Measurements from ENCODE around the gene FREM1.

FREM1 gene

DNA sequence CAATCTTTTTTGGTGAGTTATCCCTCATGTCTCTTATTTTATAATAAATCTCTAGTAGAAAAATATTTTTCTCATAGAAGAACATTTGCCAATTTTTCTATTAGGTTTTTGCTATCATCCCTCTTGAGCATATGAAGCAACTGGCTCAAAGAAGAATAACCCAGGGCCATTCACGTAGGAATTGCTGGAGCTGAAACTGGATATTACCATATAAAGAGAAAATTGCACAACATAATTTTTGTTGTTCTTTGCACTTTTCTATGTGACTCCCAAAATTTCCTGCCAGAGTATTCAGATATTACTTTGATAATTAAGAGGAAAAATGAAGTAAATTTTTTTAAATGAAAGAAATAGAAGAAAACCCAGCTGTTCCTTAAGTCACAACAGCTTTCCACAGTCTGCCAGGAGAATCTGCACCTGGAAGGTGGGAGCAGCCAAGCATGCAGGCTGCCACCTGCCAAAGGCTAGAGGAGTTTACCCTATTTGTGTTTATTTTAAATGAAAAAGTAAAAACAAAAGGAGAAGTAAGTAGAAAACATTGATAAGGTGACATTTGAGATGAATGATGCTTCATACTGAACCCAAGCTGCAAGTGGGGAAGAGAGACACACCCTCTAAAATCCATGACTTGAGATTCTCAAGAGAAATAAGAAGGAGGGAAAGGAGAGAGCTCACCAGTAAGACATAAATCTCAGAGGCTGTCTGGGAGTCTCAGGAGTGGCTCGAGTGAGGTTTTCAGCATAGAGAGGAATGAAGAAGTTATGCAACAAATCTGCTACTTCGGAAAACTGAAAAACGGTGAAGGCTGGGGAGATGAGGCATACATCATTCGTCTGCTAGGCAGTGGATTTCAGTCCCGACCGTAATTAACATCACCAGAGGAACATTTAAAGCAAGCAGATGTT lies 31.5 kb upstream of the FREM1 start:
- no peak for TF ChIP-seq TAF1 (IDR thresholded peaks at IDR 0.05; ENCODE audit: low read depth)

DNA sequence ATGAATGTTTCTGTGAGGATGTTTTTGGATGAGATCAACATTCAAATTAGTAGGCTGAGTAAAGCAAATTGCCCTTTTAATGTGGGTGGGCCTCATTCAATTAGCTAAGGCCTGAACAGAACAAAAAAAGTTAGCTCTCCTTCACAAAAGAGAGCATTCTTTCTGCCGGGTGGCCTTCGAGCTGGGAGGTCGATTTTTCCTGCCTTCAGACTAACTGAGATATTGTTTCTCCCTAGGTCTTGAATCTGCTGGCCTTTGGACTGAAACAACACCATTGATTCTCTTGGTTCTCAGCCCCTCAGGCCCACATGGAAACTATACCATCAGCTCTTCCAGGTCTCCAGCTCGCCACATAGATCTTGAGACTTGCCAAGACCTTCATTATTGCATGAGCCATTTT lies 29.1 kb upstream of the FREM1 start:
- no peak for TF ChIP-seq TCF12 (IDR thresholded peaks at IDR 0.05; ENCODE audit: low read depth)
- TF ChIP-seq EGR1 (IDR thresholded peaks at IDR 0.05), result no peak
- TF ChIP-seq NFIC (IDR thresholded peaks at IDR 0.05), result no peak
- no peak for TF ChIP-seq CREB1 (IDR thresholded peaks at IDR 0.05; ENCODE audit: low read depth)
- no peak for TF ChIP-seq FOXM1 (IDR thresholded peaks at IDR 0.05; ENCODE audit: borderline replicate concordance, low read depth)
- TF ChIP-seq EP300 (IDR thresholded peaks at IDR 0.05; ENCODE audit: borderline replicate concordance), result no peak
- TF ChIP-seq TEAD4 (IDR thresholded peaks at IDR 0.05), result no peak
- no peak for TF ChIP-seq TAF1 (IDR thresholded peaks at IDR 0.05; ENCODE audit: low read depth)
- no peak for TF ChIP-seq YY1 (IDR thresholded peaks at IDR 0.05; ENCODE audit: low read depth)
- TF ChIP-seq, protein P1, sequence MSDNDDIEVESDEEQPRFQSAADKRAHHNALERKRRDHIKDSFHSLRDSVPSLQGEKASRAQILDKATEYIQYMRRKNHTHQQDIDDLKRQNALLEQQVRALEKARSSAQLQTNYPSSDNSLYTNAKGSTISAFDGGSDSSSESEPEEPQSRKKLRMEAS (IDR thresholded peaks at IDR 0.05), result no peak
- TF ChIP-seq, protein P2, sequence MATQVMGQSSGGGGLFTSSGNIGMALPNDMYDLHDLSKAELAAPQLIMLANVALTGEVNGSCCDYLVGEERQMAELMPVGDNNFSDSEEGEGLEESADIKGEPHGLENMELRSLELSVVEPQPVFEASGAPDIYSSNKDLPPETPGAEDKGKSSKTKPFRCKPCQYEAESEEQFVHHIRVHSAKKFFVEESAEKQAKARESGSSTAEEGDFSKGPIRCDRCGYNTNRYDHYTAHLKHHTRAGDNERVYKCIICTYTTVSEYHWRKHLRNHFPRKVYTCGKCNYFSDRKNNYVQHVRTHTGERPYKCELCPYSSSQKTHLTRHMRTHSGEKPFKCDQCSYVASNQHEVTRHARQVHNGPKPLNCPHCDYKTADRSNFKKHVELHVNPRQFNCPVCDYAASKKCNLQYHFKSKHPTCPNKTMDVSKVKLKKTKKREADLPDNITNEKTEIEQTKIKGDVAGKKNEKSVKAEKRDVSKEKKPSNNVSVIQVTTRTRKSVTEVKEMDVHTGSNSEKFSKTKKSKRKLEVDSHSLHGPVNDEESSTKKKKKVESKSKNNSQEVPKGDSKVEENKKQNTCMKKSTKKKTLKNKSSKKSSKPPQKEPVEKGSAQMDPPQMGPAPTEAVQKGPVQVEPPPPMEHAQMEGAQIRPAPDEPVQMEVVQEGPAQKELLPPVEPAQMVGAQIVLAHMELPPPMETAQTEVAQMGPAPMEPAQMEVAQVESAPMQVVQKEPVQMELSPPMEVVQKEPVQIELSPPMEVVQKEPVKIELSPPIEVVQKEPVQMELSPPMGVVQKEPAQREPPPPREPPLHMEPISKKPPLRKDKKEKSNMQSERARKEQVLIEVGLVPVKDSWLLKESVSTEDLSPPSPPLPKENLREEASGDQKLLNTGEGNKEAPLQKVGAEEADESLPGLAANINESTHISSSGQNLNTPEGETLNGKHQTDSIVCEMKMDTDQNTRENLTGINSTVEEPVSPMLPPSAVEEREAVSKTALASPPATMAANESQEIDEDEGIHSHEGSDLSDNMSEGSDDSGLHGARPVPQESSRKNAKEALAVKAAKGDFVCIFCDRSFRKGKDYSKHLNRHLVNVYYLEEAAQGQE (IDR thresholded peaks at IDR 0.05; ENCODE audit: low read depth), result no peak
- TF ChIP-seq ZBTB7A (IDR thresholded peaks at IDR 0.05; ENCODE audit: low read depth), result no peak
- TF ChIP-seq CEBPB (IDR thresholded peaks at IDR 0.05), result no peak
- TF ChIP-seq RAD21 (IDR thresholded peaks at IDR 0.05; ENCODE audit: low read depth), result no peak
- TF ChIP-seq, protein P3, sequence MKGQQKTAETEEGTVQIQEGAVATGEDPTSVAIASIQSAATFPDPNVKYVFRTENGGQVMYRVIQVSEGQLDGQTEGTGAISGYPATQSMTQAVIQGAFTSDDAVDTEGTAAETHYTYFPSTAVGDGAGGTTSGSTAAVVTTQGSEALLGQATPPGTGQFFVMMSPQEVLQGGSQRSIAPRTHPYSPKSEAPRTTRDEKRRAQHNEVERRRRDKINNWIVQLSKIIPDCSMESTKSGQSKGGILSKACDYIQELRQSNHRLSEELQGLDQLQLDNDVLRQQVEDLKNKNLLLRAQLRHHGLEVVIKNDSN (IDR thresholded peaks at IDR 0.05), result no peak

DNA sequence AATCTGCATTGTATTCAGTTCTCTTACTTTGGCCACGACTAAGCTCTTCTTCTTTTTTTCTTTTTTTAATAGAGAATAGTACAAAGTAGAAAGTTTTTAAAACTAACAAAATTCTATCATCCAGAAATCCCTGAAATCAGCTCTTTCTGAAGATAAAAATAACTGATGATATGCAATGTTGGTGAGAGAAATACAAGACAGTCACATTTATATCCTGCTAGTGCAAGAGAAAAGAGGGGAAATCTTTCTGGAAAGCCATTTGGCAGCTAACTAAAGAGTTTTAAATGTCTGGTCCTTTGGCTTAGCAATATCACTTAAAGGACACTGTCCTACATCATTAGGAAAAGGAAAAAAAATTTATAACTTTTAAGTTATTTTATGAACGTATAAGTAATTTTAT lies 27.0 kb upstream of the FREM1 start:
- TF ChIP-seq TEAD4 (IDR thresholded peaks at IDR 0.05), result no peak

DNA sequence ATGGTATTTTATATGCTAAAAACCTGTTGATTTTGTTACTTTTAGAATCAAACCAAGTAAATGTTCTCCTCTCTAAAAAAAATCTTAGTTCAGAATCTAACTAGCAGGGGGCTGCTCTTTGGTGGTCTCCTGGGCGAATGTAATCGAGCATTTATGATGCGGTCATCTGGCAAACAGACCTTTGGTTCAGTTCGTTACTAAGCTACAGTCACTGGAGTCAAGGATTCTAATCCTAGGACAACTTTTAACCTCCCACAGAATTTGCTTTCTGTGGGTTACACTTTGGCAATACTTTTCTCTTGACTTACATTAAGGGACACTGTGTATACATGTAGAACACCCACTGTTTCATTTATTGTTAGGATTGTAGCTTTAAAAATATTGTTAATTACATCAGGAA lies 26.3 kb upstream of the FREM1 start:
- TF ChIP-seq TAF1 (IDR thresholded peaks at IDR 0.05; ENCODE audit: low read depth), result no peak
- no peak for TF ChIP-seq NFIC (IDR thresholded peaks at IDR 0.05)
- TF ChIP-seq TCF12 (IDR thresholded peaks at IDR 0.05; ENCODE audit: low read depth), result no peak
- no peak for TF ChIP-seq FOXM1 (IDR thresholded peaks at IDR 0.05; ENCODE audit: borderline replicate concordance, low read depth)
- no peak for TF ChIP-seq ZBTB7A (IDR thresholded peaks at IDR 0.05; ENCODE audit: low read depth)
- TF ChIP-seq CEBPB (IDR thresholded peaks at IDR 0.05), result no peak
- no peak for TF ChIP-seq EGR1 (IDR thresholded peaks at IDR 0.05)
- no peak for TF ChIP-seq YY1 (IDR thresholded peaks at IDR 0.05; ENCODE audit: low read depth)

DNA sequence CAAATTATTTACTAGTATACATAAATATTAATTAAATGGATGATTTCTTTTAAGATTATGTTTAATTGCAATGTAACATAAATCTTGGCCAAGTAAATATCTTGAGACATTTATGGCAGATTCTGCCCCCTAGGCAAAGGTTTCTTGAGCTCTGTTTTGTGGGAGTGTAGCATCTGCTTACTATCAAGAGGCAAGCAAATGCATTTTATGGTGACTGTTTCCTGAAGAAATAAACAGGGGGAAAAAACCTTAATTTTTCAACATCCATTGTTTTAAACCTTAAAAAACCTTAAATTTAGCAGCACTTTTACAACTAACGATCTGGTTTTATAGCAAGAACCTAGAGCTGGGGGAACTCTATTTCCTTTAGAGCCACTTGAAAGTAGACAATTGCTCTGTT lies 25.7 kb upstream of the FREM1 start:
- TF ChIP-seq, protein P2 (IDR thresholded peaks at IDR 0.05; ENCODE audit: low read depth), result no peak
- TF ChIP-seq RAD21 (IDR thresholded peaks at IDR 0.05; ENCODE audit: low read depth) (no peak), TAF1 (IDR thresholded peaks at IDR 0.05; ENCODE audit: low read depth) (no peak)
- TF ChIP-seq, protein P1 (IDR thresholded peaks at IDR 0.05), result no peak

DNA sequence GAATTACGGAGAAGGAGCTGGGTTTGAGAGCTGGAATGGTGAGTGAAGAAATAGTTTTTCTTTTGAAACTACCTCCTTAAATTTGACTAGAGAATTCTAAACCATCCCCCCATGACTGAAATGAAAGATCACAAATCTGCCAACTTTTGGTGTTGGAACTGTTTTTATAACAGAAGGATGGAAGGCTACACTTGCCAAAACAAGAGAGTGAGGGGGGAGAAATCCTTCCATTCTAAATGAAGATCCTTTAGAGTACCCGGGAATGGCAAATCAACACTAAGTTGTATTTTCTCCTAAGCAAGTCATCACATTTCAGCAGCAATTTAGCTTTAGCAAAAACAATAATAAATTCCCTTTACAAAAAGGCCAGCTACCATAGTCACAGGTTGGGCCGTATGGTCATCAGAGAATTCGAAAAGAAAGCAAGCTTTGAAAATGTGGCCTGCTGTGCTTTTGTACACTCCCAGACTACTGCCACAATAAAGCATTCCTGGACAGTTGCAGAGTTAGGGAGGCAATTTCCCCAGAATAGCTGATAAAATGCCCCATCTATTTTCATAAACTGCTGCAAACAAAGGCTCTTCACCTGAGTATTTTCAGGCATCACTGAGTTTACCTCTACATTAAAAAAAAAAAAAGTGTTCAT lies 25.0 kb upstream of the FREM1 start:
- TF ChIP-seq FOXM1 (IDR thresholded peaks at IDR 0.05; ENCODE audit: borderline replicate concordance, low read depth) (no peak), RAD21 (IDR thresholded peaks at IDR 0.05; ENCODE audit: low read depth) (no peak)

DNA sequence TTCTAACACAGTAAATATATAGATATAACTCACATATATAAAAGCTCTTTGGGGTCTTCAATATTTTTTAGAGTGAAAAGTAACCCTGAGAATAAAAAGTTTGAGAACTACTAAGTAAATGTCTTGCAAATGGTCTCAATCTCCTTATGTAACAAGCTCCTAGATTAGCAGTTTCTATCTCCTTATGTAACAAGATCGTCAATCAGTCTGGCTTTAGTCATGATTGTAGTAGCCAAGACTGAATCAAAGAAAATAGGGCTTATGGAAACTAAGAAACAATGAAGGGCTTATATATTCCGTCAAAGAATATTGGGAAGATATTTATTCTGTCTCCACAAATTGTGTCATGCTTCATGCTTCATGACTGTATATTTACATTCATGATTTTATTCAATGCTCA lies 22.4 kb upstream of the FREM1 start:
- TF ChIP-seq EP300 (IDR thresholded peaks at IDR 0.05; ENCODE audit: borderline replicate concordance) (no peak), FOXM1 (IDR thresholded peaks at IDR 0.05; ENCODE audit: borderline replicate concordance, low read depth) (no peak), ZBTB7A (IDR thresholded peaks at IDR 0.05; ENCODE audit: low read depth) (no peak), NFIC (IDR thresholded peaks at IDR 0.05) (no peak), TCF12 (IDR thresholded peaks at IDR 0.05; ENCODE audit: low read depth) (no peak), TEAD4 (IDR thresholded peaks at IDR 0.05) (no peak), EGR1 (IDR thresholded peaks at IDR 0.05) (no peak), YY1 (IDR thresholded peaks at IDR 0.05; ENCODE audit: low read depth) (no peak), CEBPB (IDR thresholded peaks at IDR 0.05) (no peak), CREB1 (IDR thresholded peaks at IDR 0.05; ENCODE audit: low read depth) (no peak), RAD21 (IDR thresholded peaks at IDR 0.05; ENCODE audit: low read depth) (no peak)
- TF ChIP-seq, protein P2 (IDR thresholded peaks at IDR 0.05; ENCODE audit: low read depth), result no peak
- TF ChIP-seq, protein P1 (IDR thresholded peaks at IDR 0.05), result no peak

All from Ishikawa (cell line).